Measurements from ENCODE around the gene CGN.

GRCh38 chr1:151526735-151527525 is 15.7 kb downstream of the CGN start:
- no peak for TF ChIP-seq CTCF (IDR thresholded peaks at IDR 0.05)
- TF ChIP-seq POLR2A (IDR thresholded peaks at IDR 0.05), result no peak

Measured in right lobe of liver (tissue), 4 donors.